K562 (cell line): ENCODE data around the gene CHORDC1. TPM values are rescaled to one million over a fixed set of nuclear protein-coding genes. Genes with fewer than 3 reads are reported as not detected.

ENCODE experiments used
- ATAC-seq: fragments of 200-7000 bp; cut with Tn5 transposase; 3 replicates; pipeline ENCODE4 v1.9.1; 2020; ENCODE audit warnings: moderate library complexity
- BruUV-seq: library from RNA; stranded (reverse); fragments of 400-500 nt; replicated peaks from 2 replicates; lab custom pipeline; 2021; lab: Mats Ljungman, UMichigan
- CTCF ChIA-PET: fragments of 300-600 bp; formaldehyde crosslinking; extraction: SDS; loops from one replicate; lab custom pipeline; 2021; ENCODE audit warnings: low intra/inter-chr PET ratio; lab: Yijun Ruan, JAX
- POLR2A ChIA-PET: fragments of 300-600, 350-650 bp; sonication (Branson Sonifier 250); formaldehyde crosslinking; extraction: SDS; loops from one replicate; lab custom pipeline; 2021; ENCODE audit warnings: antibody characterized with exemption, inconsistent platforms; lab: Yijun Ruan, JAX
- DNase-seq, 4 experiments: peaks; one replicate each; pipeline versions ENCODE4 v3.0.0 to v3.0.0-alpha.2; 2011 to 2018; ENCODE audit warnings: low spot score in 3 of 4, mixed read lengths in 3 of 4; ENCODE audit errors: extremely low read depth in 1 of 4
- FAIRE-seq: peaks from 2 replicates; lab custom pipeline; 2011; peaks lifted over from hg19 to GRCh38; lab: Jason Lieb, UNC
- H2AFZ ChIP-seq: 2 replicates; pipeline ENCODE4 v1.6.0; 2011; ENCODE audit warnings: low read depth, low read length, control low read depth, inconsistent platforms
- H3K27ac ChIP-seq: fragments of 200-600 bp; 3 replicates; pipeline ENCODE4 v1.8.0; 2011; ENCODE audit warnings: low read depth, mild to moderate bottlenecking, control low read depth, inconsistent platforms, low read length, moderate library complexity, mixed read lengths; ENCODE audit errors: extremely low read depth
- H3K27me3 ChIP-seq, 2 experiments: fragments of 300-600 bp in 1 of 2; 2 replicates in 1 of 2; 3 replicates in 1 of 2; pipeline versions ENCODE4 v1.6.0 to v1.8.0; 2011; ENCODE audit warnings: inconsistent platforms in 2 of 2, low read length in 2 of 2, mild to moderate bottlenecking in 1 of 2, mixed read lengths in 1 of 2, moderate library complexity in 1 of 2; ENCODE audit not compliant: control insufficient read depth in 2 of 2, insufficient read depth in 2 of 2
- H3K36me3 ChIP-seq: fragments of 300-600 bp; 3 replicates; pipeline ENCODE4 v1.8.0; 2011; ENCODE audit warnings: mild to moderate bottlenecking, low read length, inconsistent platforms; ENCODE audit not compliant: control insufficient read depth, insufficient read depth
- H3K4me1 ChIP-seq, 2 experiments: fragments of 200-600 bp in 1 of 2; replicated peaks in 1 of 2; 2 replicates in 1 of 2; 3 replicates in 1 of 2; pipeline versions ENCODE4 v1.5.1 to v1.8.0; 2011; ENCODE audit warnings: inconsistent platforms in 2 of 2, low read length in 2 of 2, mild to moderate bottlenecking in 1 of 2, mixed read lengths in 1 of 2, moderate library complexity in 1 of 2; ENCODE audit not compliant: control insufficient read depth in 2 of 2, insufficient read depth in 2 of 2
- H3K4me2 ChIP-seq: 2 replicates; pipeline ENCODE4 v1.6.1; 2011; ENCODE audit warnings: low read length, control low read depth, inconsistent platforms, mixed read lengths; ENCODE audit not compliant: insufficient read depth
- H3K4me3 ChIP-seq: fragments of 200-600 bp; sonication (generic), shearing (Covaris generic); 2 replicates; pipeline ENCODE4 v1.5.1; 2016; ENCODE audit warnings: control low read depth, inconsistent platforms
- H3K79me2 ChIP-seq: fragments of 200-600 bp; 3 replicates; pipeline ENCODE4 v1.8.0; 2011; ENCODE audit warnings: low read length, inconsistent platforms; ENCODE audit not compliant: control insufficient read depth, insufficient read depth
- H3K9ac ChIP-seq, 2 experiments: 2 replicates each; pipeline versions ENCODE4 v1.6.0 to v1.6.1; 2011; ENCODE audit warnings: low read depth in 2 of 2, low read length in 2 of 2, control low read depth in 1 of 2, inconsistent platforms in 1 of 2, mild to moderate bottlenecking in 1 of 2, mixed read lengths in 1 of 2; ENCODE audit not compliant: insufficient read depth in 1 of 2
- H3K9me1 ChIP-seq: one replicate; pipeline ENCODE4 v1.6.0; 2011; ENCODE audit warnings: inconsistent platforms, mild to moderate bottlenecking, low read length, moderate library complexity; ENCODE audit not compliant: control insufficient read depth, insufficient read depth
- H3K9me3 ChIP-seq: replicated peaks from 2 replicates; pipeline ENCODE4 v1.5.1; 2011; ENCODE audit warnings: low read depth, low read length, inconsistent platforms; ENCODE audit not compliant: control insufficient read depth, insufficient read depth
- H4K20me1 ChIP-seq: replicated peaks from 2 replicates; pipeline ENCODE4 v1.6.1; 2011; ENCODE audit warnings: low read length, inconsistent platforms, mixed read lengths; ENCODE audit not compliant: control insufficient read depth, insufficient read depth
- CTBP1 ChIP-seq: fragments of 450-650 bp; IDR thresholded peaks from 2 replicates; pipeline ENCODE4 v1.6.1; 2016; ENCODE audit warnings: borderline replicate concordance
- FOXM1 ChIP-seq, 2 experiments: fragments of 450-650 bp in 1 of 2; sonication (generic) in 1 of 2; formaldehyde crosslinking in 1 of 2; IDR thresholded peaks; 2 replicates each; pipeline versions ENCODE4 v1.6.1 to v1.9.0; 2017 to 2022; ENCODE audit warnings: low read depth in 2 of 2, mild to moderate bottlenecking in 2 of 2, missing genetic modification reagents in 1 of 2, moderate library complexity in 1 of 2
- FOXO4 ChIP-seq: fragments of 450-650 bp; formaldehyde crosslinking; IDR thresholded peaks from 2 replicates; pipeline ENCODE4 v1.4.0; 2020; ENCODE audit warnings: mild to moderate bottlenecking, moderate library complexity
- GATAD2A ChIP-seq: fragments of 450-650 bp; IDR thresholded peaks from 2 replicates; pipeline ENCODE4 v1.6.1; 2017
- GATAD2B ChIP-seq: fragments of 450-650 bp; IDR thresholded peaks from 2 replicates; pipeline ENCODE4 v1.6.1; 2017; ENCODE audit warnings: mild to moderate bottlenecking, borderline replicate concordance
- HBP1 ChIP-seq: fragments of 450-650 bp; formaldehyde crosslinking; IDR thresholded peaks from 2 replicates; pipeline ENCODE4 v1.4.0; 2022; ENCODE audit warnings: missing genetic modification characterization
- MAFG ChIP-seq: fragments of 450-650 bp; conservative IDR thresholded peaks from 2 replicates; pipeline ENCODE4 v1.6.1; 2016; ENCODE audit warnings: missing genetic modification characterization, missing compliant biosample characterization
- MITF ChIP-seq: IDR thresholded peaks from 2 replicates; pipeline ENCODE4 v1.6.1; 2014; ENCODE audit warnings: antibody characterized with exemption
- NR1H2 ChIP-seq: sonication (generic); formaldehyde crosslinking; IDR thresholded peaks from 2 replicates; pipeline ENCODE4 v1.4.0; 2020; ENCODE audit warnings: mild to moderate bottlenecking, missing genetic modification reagents
- U2AF1 ChIP-seq: fragments of 200-400 bp; formaldehyde crosslinking; optimal IDR thresholded peaks from 2 replicates; pipeline ENCODE3; 2017; ENCODE audit warnings: mild to moderate bottlenecking, low read depth, low read length, moderate library complexity
- ZNF175 ChIP-seq: fragments of 200-800 bp; sonication (Bioruptor generic); IDR thresholded peaks from 2 replicates; pipeline ENCODE4 v1.6.1; 2016; ENCODE audit warnings: low read depth, mild to moderate bottlenecking, missing genetic modification characterization, missing compliant biosample characterization
- ZNF212 ChIP-seq: fragments of 450-650 bp; formaldehyde crosslinking; IDR thresholded peaks from 2 replicates; pipeline ENCODE4 v1.4.0; 2020; ENCODE audit warnings: mild to moderate bottlenecking
- ZNF41 ChIP-seq: fragments of 250-450 bp; sonication (Bioruptor Pico); conservative IDR thresholded peaks from 2 replicates; pipeline ENCODE4 v1.4.0; 2020; ENCODE audit warnings: mild to moderate bottlenecking
- WGBS: fragments of 100-300 bp; shearing (Covaris generic); methylation state at CpG from one replicate; pipeline ENCODE4 v1.1.6; 2016; ENCODE audit warnings: low coverage, mixed read lengths; ENCODE audit not compliant: insufficient coverage; ENCODE audit errors: missing lambda C conversion rate; 5-methylcytosine and 5-hydroxymethylcytosine counted together
- in situ Hi-C: fragments of 300-500 bp; cut with MboI; formaldehyde crosslinking; loops from 4 replicates; pipeline ENCODE4 v1.15.0; 2018; ENCODE audit warnings: inconsistent platforms, mixed read lengths
- intact Hi-C: fragments of 100-400 bp; cut with micrococcal nuclease; formaldehyde crosslinking; loops from 2 replicates; pipeline ENCODE4 v1.14.2; 2022
- polyA plus RNA-seq, 8 experiments: library from polyadenylated mRNA; depleted of rRNA in 4 of 8; stranded (reverse) in 5 of 8; unstranded in 3 of 8; fragments of >200 nt; fragmentation: Nextera tagmentation in 2 of 8; fragmentation: Illumina TruSeq in 1 of 8; extraction: Ambion mirVana in 2 of 8; extraction: Trizol in 1 of 8; gene quantifications; 2 replicates each; pipeline versions ENCODE4 v1.2.1 to v1.2.3, GENCODE V29; 2011 to 2014; ENCODE audit warnings: inconsistent platforms in 1 of 8, missing spikeins in 1 of 8
- total RNA-seq, 7 experiments: library from RNA; depleted of rRNA in 6 of 7; stranded (reverse); fragments of >200 nt in 6 of 7; fragmentation: Illumina TruSeq in 2 of 7; extraction: Trizol in 2 of 7; gene quantifications; 2 replicates each; pipeline versions ENCODE4 v1.2.1 to v1.2.3, GENCODE V29; 2011 to 2021; ENCODE audit warnings: low replicate concordance in 1 of 7

Gene CHORDC1
- total and polyA plus RNA-seq, 9 of the 15 experiments (the other 6 are each of a cell fraction or from before 2014, with no cell fraction given) = 68.7 to 148 (median 112) TPM

DNA sequence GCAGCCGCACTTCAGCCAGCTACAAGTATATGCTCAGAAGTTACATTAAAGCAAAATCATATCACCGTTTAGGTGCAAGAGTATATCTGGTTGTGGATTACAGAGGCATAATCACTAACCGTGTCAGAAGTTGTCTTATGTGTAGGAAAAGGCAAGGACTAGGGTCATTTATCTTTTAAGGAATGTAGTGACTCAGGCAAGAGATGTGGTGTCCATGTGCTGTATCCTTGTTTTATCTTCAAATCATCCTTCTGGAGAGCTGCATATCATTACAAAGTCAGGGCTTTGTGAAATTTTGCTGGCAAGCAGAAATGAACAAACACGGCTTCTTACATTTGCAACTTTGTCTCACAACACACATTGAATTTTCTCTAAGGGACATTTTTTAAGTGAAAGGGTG is 12.7 kb upstream of the CHORDC1 start:
- 0 out of 2 replicates have a peak, but pooled peaks have one; percentile 7 for TF ChIP-seq MAFG (tag)
- no peak for TF ChIP-seq NR1H2 (CRISPR knock-in tag)
- TF ChIP-seq ZNF41 (CRISPR knock-in tag) = no peak
- TF ChIP-seq MITF = no peak
- no peak for TF ChIP-seq FOXO4
- TF ChIP-seq ZNF175 (CRISPR knock-in tag) = no peak
- no peak for TF ChIP-seq GATAD2B
- TF ChIP-seq HBP1 (CRISPR knock-in tag) = no peak
- no peak for TF ChIP-seq FOXM1 (IDR thresholded peaks at IDR 0.05; ENCODE audit: low read depth)
- no peak for TF ChIP-seq FOXM1 (CRISPR knock-in tag; IDR thresholded peaks at IDR 0.05; ENCODE audit: low read depth)
- no peak for TF ChIP-seq ZNF212
- no peak for TF ChIP-seq GATAD2A
- TF ChIP-seq CTBP1 = 0 out of 2 replicates have a peak, but pooled peaks have one; percentile 33
- TF ChIP-seq U2AF1 = no peak
- H3K9ac ChIP-seq = no peak overlapping the region
- H3K4me3 ChIP-seq = no peak overlapping the region
- peak overlapping the region; percentile 10; the same call in 1 of the 2 replicates for H3K4me2 ChIP-seq
- in situ Hi-C loops (no loop called here), intact Hi-C loops (no loop called here)
- no peak for DNase-seq
- H3K27ac ChIP-seq = no peak overlapping the region
- no peaks in the 10 kb centered on the region for H3K9me1 ChIP-seq
- H3K36me3 ChIP-seq = no peaks in the 10 kb centered on the region
- peak; percentile 38 for ATAC-seq
- peaks cover 4 to 11% of the 10 kb centered on the region in 2 experiments; a peak in 3 of 5 replicates for H3K4me1 ChIP-seq
- ChIA-PET POLR2A (interaction anchor here (1.2 kb wide), 1 partner anchor 12 kb away, joined by 6 read pairs; the partner anchor contains the start of gene CHORDC1), CTCF (no interaction called here)
- peak overlapping the region; percentile 37 for H2AFZ ChIP-seq
- BruUV-seq = no TSS peak
- H3K27me3 ChIP-seq = no peaks in the 10 kb centered on the region
- no peak for FAIRE-seq
- no peaks in the 10 kb centered on the region for H3K9me3 ChIP-seq
- WGBS = 33% methylated on average over 4 of the region's 4 CpGs
- H3K79me2 ChIP-seq = no peaks in the 10 kb centered on the region
- no peaks in the 10 kb centered on the region for H4K20me1 ChIP-seq
